Right lung (tissue), 10 donors: ENCODE measurements around the gene CCL13. TPM values are rescaled to one million over a fixed set of nuclear protein-coding genes. Genes with fewer than 3 reads are reported as not detected.

Experiments
- DNase-seq, 2 donors: peaks; one replicate each; pipeline ENCODE4 v3.0.0-alpha.2; 2013
- long read RNA-seq, 8 donors: transcript quantifications; one replicate each; lab custom pipeline, GENCODE V29; 2026
- polyA plus RNA-seq, 5 donors: library from polyadenylated mRNA; unstranded; fragments of 120-200 nt; gene quantifications; one replicate each; pipeline versions ENCODE4 v1.2.1 to v1.2.3, GENCODE V29; 2013; ENCODE audit warnings: inconsistent platforms in 1 of 5, low replicate concordance in 1 of 5; ENCODE audit not compliant: insufficient read length in 5 of 5, insufficient read depth in 1 of 5

Gene CCL13
- 1 to 10 TPM in 2 of 5 donors, under 1 TPM in 3; 0.37 to 2.6 (median 0.82) TPM for polyA plus RNA-seq
- long read RNA-seq, donor 1, result 0 reads
- long read RNA-seq, donor 2, result 0 reads
- long read RNA-seq, donor 3, result 0 reads
- long read RNA-seq, donor 4, partial matches to known transcripts, result 0 of 1 reads
- long read RNA-seq, donor 4, other reads (novel, unspliced or antisense), result 0 of 1 reads
- long read RNA-seq, donor 5, partial matches to known transcripts, result 0 of 2 reads
- long read RNA-seq, donor 5, other reads (novel, unspliced or antisense), result 0 of 2 reads
- long read RNA-seq, donor 6, partial matches to known transcripts, result 0 of 2 reads
- long read RNA-seq, donor 6, other reads (novel, unspliced or antisense), result 0 of 2 reads
- long read RNA-seq, donor 7, result 0 reads
- long read RNA-seq, donor 8, result 0 reads

DNA sequence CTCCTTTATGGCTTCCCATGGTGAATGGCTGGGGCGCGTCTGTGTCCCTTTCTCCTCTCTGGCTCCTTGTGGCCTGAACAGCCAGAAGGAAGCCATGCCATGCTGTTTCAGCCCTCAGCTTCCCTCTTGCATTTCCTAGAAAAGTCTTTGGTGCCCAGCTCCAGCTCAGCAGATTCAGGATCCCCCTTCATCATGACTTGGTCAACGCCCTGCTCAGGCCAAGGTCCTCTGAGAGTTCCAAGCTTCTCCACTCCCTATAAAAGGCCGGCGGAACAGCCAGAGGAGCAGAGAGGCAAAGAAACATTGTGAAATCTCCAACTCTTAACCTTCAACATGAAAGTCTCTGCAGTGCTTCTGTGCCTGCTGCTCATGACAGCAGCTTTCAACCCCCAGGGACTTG lies at the start of gene CCL13:
Gene CCL13, plus strand, starts transcription at position 287 of the 400 bp plus-strand sequence. Its CDS starts 47 bp downstream, at position 334.
- DNase-seq, result no peak

- DNase-seq, result no peak
Observed at GRCh38 chr17:34307110-34307509, 49.2 kb upstream of the CCL13 start.

DNA sequence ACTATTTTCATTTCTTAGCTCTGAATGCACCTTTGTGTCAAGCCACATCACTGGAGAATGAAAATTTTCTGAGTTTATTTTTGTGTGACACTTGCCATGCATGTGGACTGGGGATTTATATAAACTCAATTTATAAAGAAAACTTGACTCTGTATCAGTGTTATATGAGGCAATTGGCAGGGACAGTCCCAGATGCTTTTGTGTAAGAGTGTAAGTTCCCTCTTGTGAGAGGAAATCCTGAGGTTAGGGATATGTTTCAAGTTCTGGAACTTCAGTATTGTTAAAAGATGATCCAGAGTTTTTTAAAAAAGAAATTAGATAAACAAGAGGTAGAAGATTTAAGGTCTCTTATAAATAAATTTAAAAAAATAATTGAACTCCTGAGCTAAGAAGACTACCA lies 47.9 kb upstream of the CCL13 start:
- DNase-seq, result no peak

- DNase-seq, result no peak
Observed at GRCh38 chr17:34311291-34311690, 45.0 kb upstream of the CCL13 start.

DNA sequence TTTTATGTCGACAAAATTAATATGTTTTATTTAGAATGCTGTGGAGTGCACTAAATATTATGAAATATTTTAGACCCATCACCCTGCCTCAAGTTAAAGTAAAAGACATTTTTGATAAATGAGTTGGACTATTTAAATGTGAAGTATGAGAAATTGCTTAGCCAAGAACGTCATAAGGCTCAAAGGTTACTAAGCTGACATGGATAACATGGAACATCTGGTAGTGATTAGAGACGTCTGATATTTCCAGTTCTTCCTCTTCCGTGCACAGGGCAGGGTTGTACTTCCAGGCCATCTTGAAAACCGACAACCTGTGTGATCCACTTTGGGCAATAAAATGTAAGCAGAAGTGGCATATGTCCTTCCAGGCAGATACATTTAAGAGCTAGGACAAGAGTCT lies 44.2 kb upstream of the CCL13 start:
- DNase-seq, result no peak

DNA sequence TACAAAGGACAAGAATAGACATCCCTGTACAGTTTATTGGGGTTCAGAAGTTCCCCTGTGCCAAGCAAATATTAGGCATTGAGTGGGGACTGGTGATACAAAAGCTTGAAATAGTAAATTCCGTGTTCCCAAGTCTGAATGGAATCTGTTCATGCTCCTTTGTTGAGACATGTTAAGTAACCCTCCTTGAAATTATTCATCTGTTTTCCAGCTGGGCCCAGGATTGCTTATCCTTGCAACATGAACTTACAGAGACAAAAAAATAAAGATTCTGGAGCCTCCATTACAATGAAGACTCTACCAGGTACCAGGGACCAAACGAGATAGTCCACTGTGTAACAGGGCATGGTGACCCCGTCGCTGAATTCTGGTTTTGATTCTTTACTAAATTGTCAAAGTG lies 43.1 kb upstream of the CCL13 start:
- DNase-seq, result peak in 1 of 2 donors; percentile 37

DNA sequence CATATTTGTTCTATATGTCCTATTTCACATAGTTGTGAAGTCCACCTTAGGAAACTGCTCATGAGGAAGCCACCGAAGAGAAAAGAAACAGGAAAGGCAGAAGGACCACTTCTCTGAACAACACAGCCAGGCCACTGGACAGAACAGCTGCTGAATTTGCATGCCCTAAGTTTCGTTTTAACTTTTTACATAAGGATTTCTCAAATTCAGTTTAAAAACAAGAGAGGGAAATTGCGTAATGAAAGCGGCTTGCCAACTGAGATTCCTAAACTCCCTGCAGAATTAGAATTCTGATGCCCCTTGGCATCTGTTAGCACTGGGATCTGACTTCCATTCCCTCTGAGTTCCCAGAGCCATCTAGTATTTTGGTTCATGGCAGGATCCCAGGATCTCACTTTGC lies 42.0 kb upstream of the CCL13 start:
- peak; percentile 64 to 70 for DNase-seq

- DNase-seq, result no peak
Observed at GRCh38 chr17:34318474-34318873, 37.8 kb upstream of the CCL13 start.

DNA sequence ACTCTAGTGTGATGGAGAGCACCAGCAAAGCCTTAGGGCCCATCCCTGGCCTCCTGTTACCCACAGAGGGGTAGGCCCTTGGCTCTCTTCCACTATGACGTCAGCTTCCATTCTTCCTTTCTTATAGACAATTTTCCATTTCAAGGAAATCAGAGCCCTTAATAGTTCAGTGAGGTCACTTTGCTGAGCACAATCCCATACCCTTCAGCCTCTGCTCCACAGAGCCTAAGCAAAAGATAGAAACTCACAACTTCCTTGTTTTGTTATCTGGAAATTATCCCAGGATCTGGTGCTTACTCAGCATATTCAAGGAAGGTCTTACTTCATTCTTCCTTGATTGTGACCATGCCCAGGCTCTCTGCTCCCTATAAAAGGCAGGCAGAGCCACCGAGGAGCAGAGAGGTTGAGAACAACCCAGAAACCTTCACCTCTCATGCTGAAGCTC lies 37.2 kb upstream of the CCL13 start, which contains the start of gene CCL8:
Gene CCL8, plus strand, starts transcription at position 397 of the 445 bp plus-strand sequence. CDS start 67 bp downstream, outside the sequence.
- DNase-seq, result no peak

- DNase-seq, result no peak
Observed at GRCh38 chr17:34321964-34322363, 34.3 kb upstream of the CCL13 start.

- peak; percentile 76 to 82 for DNase-seq
Observed at GRCh38 chr17:34327580-34327979, 28.7 kb upstream of the CCL13 start.

- DNase-seq, result no peak
Observed at GRCh38 chr17:34337701-34338100, 18.6 kb upstream of the CCL13 start.

GRCh38 chr17:34339138-34339770 lies 17.0 kb upstream of the CCL13 start:
- no peak for DNase-seq

DNA sequence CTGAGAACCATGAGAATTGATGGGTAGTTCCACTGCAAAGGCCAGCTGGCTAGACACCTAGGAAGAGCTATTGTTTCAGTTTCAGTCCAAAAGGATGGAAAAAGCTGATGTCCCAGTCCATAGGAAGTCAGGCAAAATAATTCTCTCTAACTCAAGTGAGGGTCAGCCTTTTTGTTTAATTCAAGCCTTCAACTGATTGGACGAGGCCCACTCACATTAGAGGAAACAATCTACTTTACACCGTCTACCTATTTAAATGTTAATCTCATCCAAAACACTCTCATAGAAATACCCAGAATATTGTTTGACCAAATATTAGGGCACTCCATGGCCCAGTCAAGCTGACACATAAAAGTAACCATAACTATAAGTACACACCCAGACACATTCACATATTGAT lies 14.4 kb upstream of the CCL13 start:
- no peak for DNase-seq

- no peak for DNase-seq
Observed at GRCh38 chr17:34347063-34347462, 9.2 kb upstream of the CCL13 start.

GRCh38 chr17:34349751-34350150 lies 6.5 kb upstream of the CCL13 start:
- no peak for DNase-seq

GRCh38 chr17:34351096-34351495 lies 5.2 kb upstream of the CCL13 start:
- peak; percentile 54 to 63 for DNase-seq

GRCh38 chr17:34352191-34352590 lies 4.1 kb upstream of the CCL13 start:
- DNase-seq, result peak; percentile 61 to 67

DNA sequence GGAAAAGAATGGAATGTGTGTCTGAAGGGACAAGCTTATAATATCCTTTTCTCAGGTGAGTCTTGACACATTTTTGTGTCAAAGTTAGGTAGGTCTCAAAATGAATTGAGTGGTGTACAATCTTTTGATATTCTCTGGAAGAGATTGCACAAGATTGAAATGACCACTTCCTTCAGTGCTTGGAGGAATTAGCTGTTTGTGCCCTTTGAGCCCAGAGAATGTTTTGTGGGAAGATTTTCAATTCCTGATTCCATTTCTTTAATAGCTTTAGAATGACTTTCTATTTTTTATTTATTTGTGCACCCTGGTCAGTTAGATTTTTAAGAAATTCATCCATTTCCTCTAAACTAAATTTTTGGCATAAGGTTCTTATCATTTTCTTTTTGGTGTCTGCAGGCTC lies 1.6 kb upstream of the CCL13 start:
- DNase-seq, result peak in 1 of 2 donors; percentile 42

- no peak for DNase-seq
Observed at GRCh38 chr17:34357398-34357797, 1.1 kb downstream of the CCL13 start.

GRCh38 chr17:34358631-34359030 lies 2.4 kb downstream of the CCL13 start:
- DNase-seq, result no peak

DNA sequence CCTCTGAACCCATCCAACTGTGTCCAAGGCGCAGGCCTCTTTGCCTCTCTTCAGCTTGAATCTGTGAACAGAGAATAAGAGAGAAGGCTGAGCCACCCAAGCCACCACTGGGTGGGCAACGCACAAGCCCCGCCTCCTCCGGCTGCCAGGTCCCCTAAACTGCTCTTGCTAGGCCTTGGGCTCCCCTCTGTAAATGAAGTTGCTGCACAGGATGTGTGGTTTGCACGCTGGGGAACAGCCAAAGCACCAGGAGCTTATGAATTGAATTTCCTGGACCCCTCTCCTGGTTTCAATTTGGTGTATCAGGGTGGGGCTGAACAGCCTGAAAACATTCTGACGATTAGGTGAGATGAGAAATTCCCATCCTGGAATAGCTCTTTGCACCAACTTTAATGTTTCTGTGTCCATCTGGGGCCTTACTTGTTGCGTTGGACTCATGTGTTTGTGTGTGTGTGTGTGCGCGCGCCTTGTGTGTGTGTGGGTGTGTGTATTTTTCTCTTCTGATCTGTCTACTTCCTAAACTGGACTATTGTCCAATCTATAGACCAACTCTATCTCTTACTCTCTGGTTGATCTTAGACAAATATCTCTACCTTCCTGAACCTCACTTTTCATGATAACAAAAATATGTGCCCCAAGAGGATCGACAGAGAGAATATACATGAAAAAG lies 4.5 kb downstream of the CCL13 start:
- no peak for DNase-seq
